Activated naive CD4-positive, alpha-beta T cell treated with anti-CD3 and anti-CD28 coated beads, Interleukin-2, amount 50 U/mL, for 72 hours (primary cell): ENCODE measurements around the gene DENND4B. TPM values are rescaled to one million over a fixed set of nuclear protein-coding genes. Genes with fewer than 3 reads are reported as not detected.
"Not testable (repeated sequence)": the region's sequence is repeated elsewhere in the genome, so short reads cannot be mapped to it uniquely, and the experiment has no call there.

Source experiments
- ATAC-seq, 2 donors: fragments of 150-1000 bp; cut with Tn5 transposase; 2 replicates each; pipeline ENCODE4 v1.10.0; 2021; ENCODE audit warnings: mild to moderate bottlenecking in 2 of 2, moderate library complexity in 2 of 2
- DNase-seq, 2 donors: peaks; one replicate each; pipeline ENCODE4 v3.0.0; 2021 to 2022; ENCODE audit warnings: low spot score in 2 of 2
- H3K27ac Mint-ChIP-seq, 2 donors: one replicate each; pipeline ENCODE4 v1.8.0; 2022; ENCODE audit warnings: mild to moderate bottlenecking in 2 of 2, mixed read lengths in 2 of 2
- H3K36me3 Mint-ChIP-seq, 2 donors: one replicate each; pipeline ENCODE4 v1.8.0; 2022; ENCODE audit warnings: mixed read lengths in 2 of 2
- H3K9me3 Mint-ChIP-seq, 2 donors: one replicate each; pipeline ENCODE4 v1.8.0; 2022; ENCODE audit warnings: mixed read lengths in 2 of 2
- total RNA-seq, 2 donors: library from RNA; stranded (reverse); gene quantifications; one replicate each; pipeline ENCODE4 v1.2.3, GENCODE V29; 2022

The DENND4B gene
- 100 to 1,000 TPM; 131 to 132 TPM for total RNA-seq

GRCh38 chr1:153946622-153947241 is at the start of gene DENND4B:
DENND4B (minus strand) TSS chr1:153946718; CDS start chr1:153944374, 2,344 bp downstream.
- Mint-ChIP-seq H3K9me3 (no peaks in the 10 kb centered on the region), H3K36me3 (peaks cover 14 to 20% of the 10 kb centered on the region in 2 donors), H3K27ac (peak within 1 kb of the TSS; percentile 93 to 96)
- peak; percentile 78 to 81 for DNase-seq
- ATAC-seq: peak; percentile 70 to 74

GRCh38 chr1:153995640-153996039 is 49.1 kb upstream of the DENND4B start:
- ATAC-seq (no peak), DNase-seq (no peak)
- Mint-ChIP-seq H3K9me3 (peaks cover 0 to 9% of the 10 kb centered on the region in 2 donors), H3K27ac (no peak overlapping the region), H3K36me3 (peaks cover 31 to 43% of the 10 kb centered on the region in 2 donors)

GRCh38 chr1:153995202-153995601 is 48.7 kb upstream of the DENND4B start:
- H3K9me3 Mint-ChIP-seq: peaks cover 3 to 9% of the 10 kb centered on the region in 2 donors
- no peak for DNase-seq
- ATAC-seq: no peak
- H3K27ac Mint-ChIP-seq: peak overlapping the region in 1 of 2 donors; percentile 44
- peaks cover 35 to 48% of the 10 kb centered on the region in 2 donors for H3K36me3 Mint-ChIP-seq

GRCh38 chr1:153991806-153992205 is 45.3 kb upstream of the DENND4B start:
- Mint-ChIP-seq H3K27ac (peak overlapping the region; percentile 97), H3K36me3 (peaks cover 36 to 49% of the 10 kb centered on the region in 2 donors), H3K9me3 (peaks cover 3 to 9% of the 10 kb centered on the region in 2 donors)
- no peak for DNase-seq
- ATAC-seq: no peak

- no peak for DNase-seq
- H3K9me3 Mint-ChIP-seq: peaks cover 3 to 9% of the 10 kb centered on the region in 2 donors
- ATAC-seq: no peak
- peaks cover 36 to 49% of the 10 kb centered on the region in 2 donors for H3K36me3 Mint-ChIP-seq
- peak overlapping the region; percentile 97 for H3K27ac Mint-ChIP-seq
Observed at GRCh38 chr1:153991151-153991630, 44.7 kb upstream of the DENND4B start.

- H3K9me3 Mint-ChIP-seq: peaks cover 3 to 8% of the 10 kb centered on the region in 2 donors
- DNase-seq (peak; percentile 85 to 90), ATAC-seq (peak; percentile 88 to 91)
- H3K36me3 Mint-ChIP-seq: peaks cover 35 to 45% of the 10 kb centered on the region in 2 donors
- H3K27ac Mint-ChIP-seq: peak within 1 kb of the TSS; percentile 97
Observed at GRCh38 chr1:153990468-153991150, 44.1 kb upstream of the DENND4B start, which contains the start of gene RPS27. RPS27 (plus strand) TSS chr1:153990762; CDS start chr1:153990797, 35 bp downstream.

- peak overlapping the region in 1 of 2 donors; percentile 91 for H3K27ac Mint-ChIP-seq
- peaks cover 26% of the 10 kb centered on the region in 2 donors for H3K36me3 Mint-ChIP-seq
- ATAC-seq (no peak), DNase-seq (no peak)
- peaks cover 1 to 3% of the 10 kb centered on the region in 2 donors for H3K9me3 Mint-ChIP-seq
Observed at GRCh38 chr1:153987621-153988020, 41.1 kb upstream of the DENND4B start.

GRCh38 chr1:153985941-153986761 is 39.6 kb upstream of the DENND4B start, which contains the start of gene RAB13:
RAB13 (minus strand) TSS chr1:153986339; CDS start chr1:153986236, 103 bp downstream.
- peaks cover 0 to 3% of the 10 kb centered on the region in 2 donors for H3K9me3 Mint-ChIP-seq
- H3K36me3 Mint-ChIP-seq: peaks cover 11% of the 10 kb centered on the region in 2 donors
- DNase-seq (no peak), ATAC-seq (peak in 1 of 2 donors; percentile 5)
- H3K27ac Mint-ChIP-seq: peak within 1 kb of the TSS; percentile 91 to 95

GRCh38 chr1:153985341-153985912 is 38.9 kb upstream of the DENND4B start:
- ATAC-seq (peak; percentile 42 to 62), DNase-seq (no peak)
- Mint-ChIP-seq H3K27ac (peak overlapping the region; percentile 91 to 95), H3K9me3 (peaks cover 0 to 3% of the 10 kb centered on the region in 2 donors), H3K36me3 (peaks cover 4% of the 10 kb centered on the region in 2 donors)

- no peak overlapping the region for H3K27ac Mint-ChIP-seq
- ATAC-seq: no peak
- no peaks in the 10 kb centered on the region for H3K36me3 Mint-ChIP-seq
- H3K9me3 Mint-ChIP-seq: no peaks in the 10 kb centered on the region
- no peak for DNase-seq
Observed at GRCh38 chr1:153984123-153984894, 37.8 kb upstream of the DENND4B start.

- peaks cover 4 to 15% of the 10 kb centered on the region in 2 donors for H3K36me3 Mint-ChIP-seq
- H3K9me3 Mint-ChIP-seq, DNase-seq, H3K27ac Mint-ChIP-seq, ATAC-seq: not testable (repeated sequence)
Observed at GRCh38 chr1:153981735-153982134, 35.2 kb upstream of the DENND4B start.

GRCh38 chr1:153979091-153979490 is 32.6 kb upstream of the DENND4B start:
- peaks cover 19 to 30% of the 10 kb centered on the region in 2 donors for H3K36me3 Mint-ChIP-seq
- H3K9me3 Mint-ChIP-seq, ATAC-seq, DNase-seq: not testable (repeated sequence)
- H3K27ac Mint-ChIP-seq: peak overlapping the region; percentile 36 to 95

- DNase-seq (no peak), ATAC-seq (no peak)
- Mint-ChIP-seq H3K9me3 (no peaks in the 10 kb centered on the region), H3K27ac (peak overlapping the region in 1 of 2 donors; percentile 95), H3K36me3 (peaks cover 19 to 30% of the 10 kb centered on the region in 2 donors)
Observed at GRCh38 chr1:153978274-153978909, 31.9 kb upstream of the DENND4B start.

GRCh38 chr1:153977250-153978240 is 31.0 kb upstream of the DENND4B start, which contains the start of gene JTB:
JTB (minus strand) TSS chr1:153977674; CDS start chr1:153977252, 422 bp downstream.
- ATAC-seq (peak; percentile 86 to 97), DNase-seq (peak; percentile 74 to 78)
- peaks cover 19 to 30% of the 10 kb centered on the region in 2 donors for H3K36me3 Mint-ChIP-seq
- peak within 1 kb of the TSS; percentile 93 to 95 for H3K27ac Mint-ChIP-seq
- H3K9me3 Mint-ChIP-seq: no peaks in the 10 kb centered on the region
